HG02642 (cell line): Measurements from ENCODE around the gene PDE2A.

ENCODE experiments used
- ATAC-seq: cut with Tn5 transposase; IDR thresholded peaks from one replicate; pipeline ENCODE4 v1.9.1; 2021; ENCODE audit warnings: mild to moderate bottlenecking; ENCODE audit not compliant: unreplicated experiment, poor library complexity

PDE2A gene

GRCh38 chr11:72623052-72623451 is 51.2 kb downstream of the PDE2A start:
- no peak for ATAC-seq

DNA sequence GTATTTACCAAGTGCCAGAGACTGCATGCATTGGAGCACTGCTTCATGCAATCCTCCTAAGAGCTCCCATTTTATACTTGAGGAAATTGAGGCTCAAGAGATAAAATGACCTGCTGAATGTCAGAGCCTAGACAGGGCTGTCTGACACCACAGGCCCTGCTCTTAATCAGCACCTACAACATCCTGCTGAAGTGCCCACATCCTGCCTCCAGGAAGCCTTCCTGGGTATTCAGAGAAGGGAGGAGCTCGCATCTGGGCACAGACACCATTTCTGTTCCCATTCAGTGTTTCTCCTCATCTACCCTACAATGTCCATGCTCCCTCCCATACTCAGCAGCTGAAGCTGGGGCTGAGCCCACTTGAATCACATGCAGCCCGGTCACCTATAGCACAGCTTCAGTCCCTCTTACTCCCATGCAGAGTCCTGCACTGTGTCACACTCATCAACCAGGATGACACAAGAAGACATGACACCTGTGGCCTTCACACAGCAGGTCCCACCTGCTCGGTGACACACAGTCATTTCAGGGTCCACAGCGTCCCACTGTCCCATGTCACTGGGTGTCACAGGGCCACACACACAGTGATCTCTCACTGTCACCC is 53.1 kb downstream of the PDE2A start:
- ATAC-seq: no peak

GRCh38 chr11:72618803-72619202 is 55.4 kb downstream of the PDE2A start:
- no peak for ATAC-seq

- no peak for ATAC-seq
Measured at GRCh38 chr11:72617080-72617762, 57.0 kb downstream of the PDE2A start.

DNA sequence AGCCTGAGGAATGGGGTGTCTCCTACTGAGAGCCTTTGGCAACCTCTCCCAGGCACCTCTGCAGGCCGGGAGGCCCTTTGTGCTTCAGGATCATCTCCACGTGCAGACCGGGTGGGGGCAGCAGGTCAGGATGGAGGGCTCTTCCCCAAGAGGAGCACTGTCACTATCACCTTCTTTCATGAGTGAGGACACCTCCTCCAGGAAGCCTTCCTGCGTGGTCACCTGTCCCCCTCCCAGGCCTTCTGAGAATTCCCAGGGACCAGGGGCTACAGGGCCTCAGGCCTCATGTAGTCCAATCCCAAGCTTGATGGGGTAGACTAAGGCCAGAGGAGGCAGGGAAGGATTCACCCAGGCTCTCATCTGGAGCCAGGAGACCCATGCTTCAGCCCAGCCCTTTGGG is 57.6 kb downstream of the PDE2A start:
- no peak for ATAC-seq

GRCh38 chr11:72615329-72615728 is 58.9 kb downstream of the PDE2A start:
- no peak for ATAC-seq

DNA sequence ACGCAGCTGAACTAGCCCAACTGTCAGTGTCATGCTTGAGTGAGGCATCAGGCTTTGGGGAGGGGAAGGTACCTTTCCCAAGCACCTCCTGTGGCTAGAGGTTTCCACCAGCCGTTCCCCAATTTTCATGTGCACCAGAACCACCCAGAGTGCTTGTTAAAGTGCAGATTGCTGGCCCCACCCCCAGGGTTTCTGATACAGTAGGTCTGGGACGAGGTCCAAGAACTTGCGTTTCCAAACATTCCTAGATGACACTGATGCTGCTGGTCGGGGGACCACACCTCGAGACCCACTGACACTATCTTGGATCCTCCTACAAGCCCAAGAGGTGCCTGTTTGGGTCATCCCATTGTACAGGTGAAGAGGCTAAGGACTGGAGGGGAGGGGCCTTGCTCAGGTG is 59.8 kb downstream of the PDE2A start:
- ATAC-seq: no peak

DNA sequence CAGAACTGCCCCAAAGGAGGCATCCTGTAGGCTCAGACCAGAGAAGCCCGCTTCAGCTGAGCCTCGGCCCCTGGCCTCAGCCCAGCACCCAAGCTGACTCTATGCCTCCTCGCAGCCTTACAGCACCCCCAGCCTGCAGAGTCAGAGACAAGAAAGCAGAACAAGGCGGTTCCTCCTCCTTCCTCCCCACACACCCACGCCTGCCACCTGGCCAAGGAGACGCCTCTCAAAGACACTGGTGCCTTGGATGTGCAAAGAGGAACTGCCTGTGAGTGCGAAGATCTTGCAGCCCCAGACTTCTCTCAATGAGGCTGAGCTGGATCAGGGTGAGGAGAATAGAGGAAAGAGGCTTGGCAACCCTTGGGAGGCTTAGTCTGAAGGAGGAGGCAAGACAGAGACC is 60.2 kb downstream of the PDE2A start:
- ATAC-seq: peak; percentile 72

GRCh38 chr11:72613450-72613849 is 60.8 kb downstream of the PDE2A start:
- ATAC-seq: no peak

DNA sequence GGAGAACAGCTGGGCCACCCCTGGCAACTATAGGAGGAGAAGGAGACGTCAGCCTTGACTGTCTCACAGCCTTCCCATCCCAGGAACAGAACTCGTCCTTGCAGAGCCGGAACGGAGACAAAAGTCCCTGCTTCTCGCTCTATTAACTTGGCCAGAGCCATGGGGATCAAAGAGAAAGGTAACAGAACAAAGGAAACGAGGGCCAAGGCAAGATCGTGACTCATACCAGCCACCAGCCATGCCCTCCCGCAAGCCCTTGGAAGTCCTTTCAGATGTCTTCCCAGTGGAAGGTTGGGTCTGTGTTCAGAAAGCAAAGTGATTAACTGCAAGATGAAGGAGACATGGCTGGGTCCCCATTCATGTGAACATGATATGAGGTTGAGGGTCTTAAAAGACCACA is 64.7 kb downstream of the PDE2A start:
- no peak for ATAC-seq

- ATAC-seq: no peak
Measured at GRCh38 chr11:72609045-72609444, 65.2 kb downstream of the PDE2A start.

DNA sequence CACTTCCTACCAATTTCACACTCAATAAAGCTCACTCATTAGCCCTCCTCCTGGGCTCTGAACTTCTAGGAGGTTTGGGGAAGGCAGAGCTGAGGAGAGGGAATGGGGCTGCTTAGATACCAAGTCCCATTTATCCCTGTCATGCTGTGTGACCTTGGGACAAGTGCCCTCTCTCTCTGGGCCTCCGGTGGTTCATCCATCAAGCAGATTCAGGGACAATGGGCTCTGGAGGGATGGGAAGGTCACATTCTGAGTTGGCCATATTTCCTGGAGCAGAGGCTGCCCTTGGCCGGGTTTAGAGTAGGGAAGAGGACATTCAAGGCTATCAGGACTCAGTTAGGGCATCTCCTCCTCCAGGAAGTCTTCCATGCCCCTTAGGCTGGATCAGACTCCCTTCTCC is 66.7 kb downstream of the PDE2A start:
- no peak for ATAC-seq

DNA sequence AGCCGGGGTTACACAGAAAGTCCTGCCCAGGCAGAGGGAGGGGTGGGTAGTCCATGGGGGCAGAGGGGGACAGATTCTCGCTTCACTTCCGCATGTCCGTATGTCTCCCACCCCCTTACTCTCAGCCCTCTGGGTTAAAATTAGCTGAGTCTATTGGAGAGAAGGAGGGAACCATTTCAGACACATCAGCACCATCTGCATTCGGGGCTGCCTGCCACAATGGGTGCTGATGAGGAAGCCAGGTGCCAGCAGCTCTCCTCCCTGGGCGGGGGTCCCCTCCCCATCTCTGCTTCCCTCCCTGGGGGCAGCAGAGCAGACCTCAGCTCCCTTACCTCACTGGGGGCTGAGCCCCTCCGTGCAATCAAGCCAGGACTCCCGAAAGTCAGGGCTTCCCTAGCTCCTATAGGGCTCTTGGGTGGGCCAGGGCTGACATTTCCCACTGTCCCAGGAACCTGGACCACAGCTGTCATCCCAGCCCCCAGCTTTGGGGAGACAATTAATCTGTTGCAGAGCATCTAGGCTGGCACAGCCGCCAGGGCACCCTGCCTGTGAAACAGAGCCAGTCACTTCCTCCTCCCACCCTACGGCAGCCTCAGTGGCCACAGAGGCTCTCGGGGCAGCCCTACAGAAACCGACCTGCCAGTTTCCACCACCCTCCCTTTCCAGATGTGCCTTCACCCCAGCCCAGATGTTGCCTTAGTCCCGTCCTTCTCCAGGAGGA is 67.3 kb downstream of the PDE2A start:
- no peak for ATAC-seq

- no peak for ATAC-seq
Measured at GRCh38 chr11:72605973-72606747, 68.1 kb downstream of the PDE2A start.

DNA sequence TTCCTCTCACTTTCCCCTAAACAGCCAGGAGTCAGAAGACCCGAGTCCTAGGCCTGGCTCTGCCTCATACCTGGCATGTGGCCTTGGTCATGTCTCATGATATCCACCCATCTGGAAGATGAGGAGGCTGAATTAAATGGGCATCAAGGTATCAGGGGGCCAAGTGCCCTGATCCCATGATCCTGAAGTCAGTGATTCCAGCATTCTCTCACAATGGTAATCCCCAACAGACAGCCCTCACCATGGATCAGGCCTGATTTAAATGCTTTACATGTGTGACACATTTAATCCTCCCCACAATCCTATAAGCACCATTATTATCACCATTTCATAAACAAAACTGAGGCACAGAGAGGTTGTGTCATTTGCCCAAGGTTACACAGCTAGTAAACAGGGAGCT is 70.0 kb downstream of the PDE2A start:
- ATAC-seq: no peak

DNA sequence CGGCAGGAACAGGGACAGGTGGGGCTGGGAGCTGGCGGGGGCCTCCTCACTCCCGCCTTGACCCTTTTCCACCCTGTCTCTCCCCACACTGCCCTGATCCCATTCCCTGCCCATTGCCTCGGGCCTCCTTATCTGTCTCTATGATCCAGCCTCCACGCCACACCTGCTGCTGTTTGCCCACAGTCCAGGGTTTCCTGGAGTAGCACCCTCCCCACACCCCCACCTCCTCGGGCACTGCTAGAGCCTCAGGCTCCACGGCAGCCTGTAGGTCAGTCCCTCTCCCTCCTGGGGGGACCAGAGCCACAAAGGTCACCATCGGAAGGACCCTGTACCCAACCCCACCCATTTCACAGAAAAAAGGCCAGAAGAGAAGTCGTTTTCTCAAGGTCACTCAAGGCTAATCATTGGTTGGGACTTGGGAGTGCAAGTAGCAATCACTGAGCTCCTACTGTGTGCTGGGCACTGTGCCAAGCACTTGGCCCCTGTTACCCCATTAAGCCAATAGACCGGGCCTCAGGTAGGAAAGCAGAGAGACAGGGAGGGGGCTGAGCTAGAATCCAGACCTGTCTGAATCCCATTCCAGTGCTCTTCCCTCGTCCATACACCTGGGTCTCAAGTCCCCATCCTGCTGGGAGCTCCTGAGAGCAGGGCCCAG is 71.8 kb downstream of the PDE2A start:
- ATAC-seq: no peak

- ATAC-seq: no peak
Measured at GRCh38 chr11:72600557-72600956, 73.7 kb downstream of the PDE2A start.

GRCh38 chr11:72599325-72600117 is 74.7 kb downstream of the PDE2A start:
- no peak for ATAC-seq

- ATAC-seq: no peak
Measured at GRCh38 chr11:72598906-72599305, 75.3 kb downstream of the PDE2A start.

DNA sequence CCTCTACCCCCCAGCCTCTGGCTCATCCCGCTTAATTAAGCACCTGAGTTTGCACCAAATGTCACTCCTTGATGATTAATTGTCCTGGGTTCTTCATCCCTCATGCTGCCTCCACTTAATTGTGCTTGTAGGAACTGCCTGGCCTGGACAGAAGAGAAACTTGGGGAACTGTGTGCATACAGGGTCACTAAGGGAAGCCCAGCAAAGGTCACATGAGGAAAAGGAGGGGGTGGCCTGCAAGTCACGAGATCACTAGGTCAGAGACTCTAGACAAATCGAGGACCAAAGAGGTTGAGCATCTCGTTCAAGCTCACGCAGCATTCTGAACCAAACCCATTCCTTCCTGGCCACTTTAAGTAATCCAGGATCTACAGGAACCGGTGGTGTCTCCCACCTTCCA is 75.8 kb downstream of the PDE2A start:
- no peak for ATAC-seq
